ENCODE results near the gene FAM204A. TPM values are rescaled to one million over a fixed set of nuclear protein-coding genes. Genes with fewer than 3 reads are reported as not detected.

The FAM204A gene
- total RNA-seq, 1 experiment from 2014 or later = 27.3 TPM

DNA sequence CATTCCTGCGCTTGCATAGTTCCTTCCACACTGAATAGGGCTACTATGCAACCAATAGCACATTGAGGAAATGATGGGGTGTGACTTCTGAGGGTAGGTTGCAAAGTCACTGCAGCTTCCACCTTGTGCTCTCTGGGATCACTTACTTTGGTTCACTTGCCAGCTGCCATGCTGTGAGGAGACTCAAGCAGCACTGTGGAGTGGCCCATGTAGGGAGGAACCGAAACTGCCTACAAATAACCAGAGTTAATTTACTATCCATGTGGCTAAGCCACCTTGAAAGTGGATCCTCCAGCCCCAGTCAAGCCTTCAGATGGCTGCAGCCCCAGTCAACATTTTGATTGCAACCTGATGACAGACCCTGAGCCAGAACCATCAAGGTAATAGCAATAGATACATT, 64.3 kb downstream of the FAM204A start:
- Histone ChIP-seq H3K79me2 (ENCODE audit: low read length) (no peaks in the 10 kb centered on the region), H3F3A (ENCODE audit: low read length, unreplicated experiment) (no peaks in the 10 kb centered on the region), H3K27ac (ENCODE audit: low read length) (no peak overlapping the region), H2AFZ (ENCODE audit: low read length) (no peak overlapping the region), H4K20me1 (ENCODE audit: low read length) (no peaks in the 10 kb centered on the region), H3K9ac (ENCODE audit: low read length) (no peak overlapping the region), H3K4me2 (ENCODE audit: low read length) (no peak overlapping the region), H3K4me3 (ENCODE audit: low read length) (no peak overlapping the region), H3K4me1 (ENCODE audit: insufficient read depth, low read length) (0 out of 2 replicates have a peak, but pooled peaks cover 4% of the 10 kb centered on the region), H3K9me3 (ENCODE audit: low read length) (no peaks in the 10 kb centered on the region), H3K36me3 (ENCODE audit: low read depth, low read length) (no peaks in the 10 kb centered on the region), H3K27me3 (ENCODE audit: low read length) (peaks cover 2% of the 10 kb centered on the region), H3K9me2 (replicated peaks; ENCODE audit: low read length) (no peaks in the 10 kb centered on the region)
- no TSS peak for BruUV-seq (replicated peaks)
- TF ChIP-seq EZH2phosphoT487 (IDR thresholded peaks at IDR 0.05; ENCODE audit: borderline replicate concordance, low read length) (no peak), EZH2 (IDR thresholded peaks at IDR 0.05; ENCODE audit: low read length, unreplicated experiment) (no peak)
- TF ChIP-seq, protein P1, sequence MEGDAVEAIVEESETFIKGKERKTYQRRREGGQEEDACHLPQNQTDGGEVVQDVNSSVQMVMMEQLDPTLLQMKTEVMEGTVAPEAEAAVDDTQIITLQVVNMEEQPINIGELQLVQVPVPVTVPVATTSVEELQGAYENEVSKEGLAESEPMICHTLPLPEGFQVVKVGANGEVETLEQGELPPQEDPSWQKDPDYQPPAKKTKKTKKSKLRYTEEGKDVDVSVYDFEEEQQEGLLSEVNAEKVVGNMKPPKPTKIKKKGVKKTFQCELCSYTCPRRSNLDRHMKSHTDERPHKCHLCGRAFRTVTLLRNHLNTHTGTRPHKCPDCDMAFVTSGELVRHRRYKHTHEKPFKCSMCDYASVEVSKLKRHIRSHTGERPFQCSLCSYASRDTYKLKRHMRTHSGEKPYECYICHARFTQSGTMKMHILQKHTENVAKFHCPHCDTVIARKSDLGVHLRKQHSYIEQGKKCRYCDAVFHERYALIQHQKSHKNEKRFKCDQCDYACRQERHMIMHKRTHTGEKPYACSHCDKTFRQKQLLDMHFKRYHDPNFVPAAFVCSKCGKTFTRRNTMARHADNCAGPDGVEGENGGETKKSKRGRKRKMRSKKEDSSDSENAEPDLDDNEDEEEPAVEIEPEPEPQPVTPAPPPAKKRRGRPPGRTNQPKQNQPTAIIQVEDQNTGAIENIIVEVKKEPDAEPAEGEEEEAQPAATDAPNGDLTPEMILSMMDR (conservative IDR thresholded peaks at IDR 0.05; ENCODE audit: low read depth, low read length) = no peak
- ATAC-seq (no peak), DNase-seq (no peak)
- CTCF ChIA-PET = no interaction called here
- POLR2A ChIA-PET (ENCODE audit: unreplicated experiment) = no interaction called here
- intact Hi-C loops (cut with micrococcal nuclease) = no loop called here

- Histone ChIP-seq H3K4me2 (ENCODE audit: low read length) (no peak overlapping the region), H3K4me3 (ENCODE audit: low read length) (no peak overlapping the region), H4K20me1 (ENCODE audit: low read length) (no peaks in the 10 kb centered on the region), H3K79me2 (ENCODE audit: low read length) (no peaks in the 10 kb centered on the region), H2AFZ (ENCODE audit: low read length) (no peak overlapping the region), H3K27me3 (ENCODE audit: low read length) (peaks cover 14% of the 10 kb centered on the region), H3K9me2 (replicated peaks; ENCODE audit: low read length) (no peaks in the 10 kb centered on the region), H3K4me1 (ENCODE audit: insufficient read depth, low read length) (0 out of 2 replicates have a peak, but pooled peaks cover 4% of the 10 kb centered on the region), H3K36me3 (ENCODE audit: low read depth, low read length) (no peaks in the 10 kb centered on the region), H3F3A (ENCODE audit: low read length, unreplicated experiment) (no peaks in the 10 kb centered on the region), H3K9ac (ENCODE audit: low read length) (no peak overlapping the region), H3K9me3 (ENCODE audit: low read length) (no peaks in the 10 kb centered on the region), H3K27ac (ENCODE audit: low read length) (no peak overlapping the region)
- ChIA-PET POLR2A (ENCODE audit: unreplicated experiment) (no interaction called here), CTCF (no interaction called here)
- ATAC-seq = no peak
- TF ChIP-seq EZH2 (IDR thresholded peaks at IDR 0.05; ENCODE audit: low read length, unreplicated experiment) (no peak), EZH2phosphoT487 (IDR thresholded peaks at IDR 0.05; ENCODE audit: borderline replicate concordance, low read length) (no peak)
- TF ChIP-seq, protein P1 (conservative IDR thresholded peaks at IDR 0.05; ENCODE audit: low read depth, low read length) = no peak
- no peak for DNase-seq
- BruUV-seq (replicated peaks) = no TSS peak
- intact Hi-C loops (cut with micrococcal nuclease) = no loop called here
Observed at GRCh38 chr10:118276727-118277126, 65.4 kb downstream of the FAM204A start.

DNA sequence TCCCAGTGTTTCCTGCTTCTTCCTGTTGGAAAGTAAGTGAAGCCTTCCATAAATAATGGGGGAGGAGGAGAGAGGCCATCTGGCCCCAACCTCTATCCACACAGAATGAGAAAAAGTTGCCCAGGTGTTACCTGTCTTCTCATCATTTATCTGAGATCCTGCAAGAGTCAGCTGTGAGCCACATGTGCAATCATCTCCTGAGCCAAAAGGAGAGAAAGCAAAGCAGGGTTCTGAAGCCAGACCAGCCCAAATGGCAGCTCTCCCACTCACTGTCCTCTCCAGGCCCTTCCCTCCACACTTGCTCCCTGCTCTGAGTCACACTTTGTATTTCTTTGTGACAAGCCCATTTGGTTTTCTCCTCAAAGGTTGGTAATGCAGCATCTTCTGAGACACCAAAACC, 65.9 kb downstream of the FAM204A start:
- no peak overlapping the region for H2AFZ ChIP-seq (ENCODE audit: low read length)
- no peaks in the 10 kb centered on the region for H3F3A ChIP-seq (ENCODE audit: low read length, unreplicated experiment)
- H4K20me1 ChIP-seq (ENCODE audit: low read length) = no peaks in the 10 kb centered on the region
- H3K27me3 ChIP-seq (ENCODE audit: low read length) = peaks cover 19% of the 10 kb centered on the region
- BruUV-seq (replicated peaks) = no TSS peak
- no peak overlapping the region for H3K4me2 ChIP-seq (ENCODE audit: low read length)
- CTCF ChIA-PET = no interaction called here
- no peak overlapping the region for H3K27ac ChIP-seq (ENCODE audit: low read length)
- H3K4me3 ChIP-seq (ENCODE audit: low read length) = no peak overlapping the region
- no peaks in the 10 kb centered on the region for H3K79me2 ChIP-seq (ENCODE audit: low read length)
- H3K9me2 ChIP-seq (replicated peaks; ENCODE audit: low read length) = no peaks in the 10 kb centered on the region
- intact Hi-C loops (cut with micrococcal nuclease) = no loop called here
- POLR2A ChIA-PET (ENCODE audit: unreplicated experiment) = no interaction called here
- ATAC-seq (no peak), DNase-seq (no peak)
- H3K9ac ChIP-seq (ENCODE audit: low read length) = no peak overlapping the region
- H3K9me3 ChIP-seq (ENCODE audit: low read length) = no peaks in the 10 kb centered on the region
- H3K4me1 ChIP-seq (ENCODE audit: insufficient read depth, low read length) = 0 out of 2 replicates have a peak, but pooled peaks cover 4% of the 10 kb centered on the region
- H3K36me3 ChIP-seq (ENCODE audit: low read depth, low read length) = no peaks in the 10 kb centered on the region
- no peak for TF ChIP-seq EZH2 (IDR thresholded peaks at IDR 0.05; ENCODE audit: low read length, unreplicated experiment)
